ACHN (cell line): ENCODE measurements around the gene ASTN2.
A peak's percentile ranks its signal among the peaks of the same experiment; 100 is the strongest.

Source experiments
- DNase-seq: peaks from one replicate; pipeline ENCODE4 v3.0.0-alpha.2; 2015
- in situ Hi-C: cut with HindIII; loops from 2 replicates; pipeline ENCODE4 v1.10.0; 2017; ENCODE audit warnings: low sequenced_read_pairs, low pct_ligation_motif_present, low pct_unique_long_range_greater_than_20kb

ASTN2 gene

DNA sequence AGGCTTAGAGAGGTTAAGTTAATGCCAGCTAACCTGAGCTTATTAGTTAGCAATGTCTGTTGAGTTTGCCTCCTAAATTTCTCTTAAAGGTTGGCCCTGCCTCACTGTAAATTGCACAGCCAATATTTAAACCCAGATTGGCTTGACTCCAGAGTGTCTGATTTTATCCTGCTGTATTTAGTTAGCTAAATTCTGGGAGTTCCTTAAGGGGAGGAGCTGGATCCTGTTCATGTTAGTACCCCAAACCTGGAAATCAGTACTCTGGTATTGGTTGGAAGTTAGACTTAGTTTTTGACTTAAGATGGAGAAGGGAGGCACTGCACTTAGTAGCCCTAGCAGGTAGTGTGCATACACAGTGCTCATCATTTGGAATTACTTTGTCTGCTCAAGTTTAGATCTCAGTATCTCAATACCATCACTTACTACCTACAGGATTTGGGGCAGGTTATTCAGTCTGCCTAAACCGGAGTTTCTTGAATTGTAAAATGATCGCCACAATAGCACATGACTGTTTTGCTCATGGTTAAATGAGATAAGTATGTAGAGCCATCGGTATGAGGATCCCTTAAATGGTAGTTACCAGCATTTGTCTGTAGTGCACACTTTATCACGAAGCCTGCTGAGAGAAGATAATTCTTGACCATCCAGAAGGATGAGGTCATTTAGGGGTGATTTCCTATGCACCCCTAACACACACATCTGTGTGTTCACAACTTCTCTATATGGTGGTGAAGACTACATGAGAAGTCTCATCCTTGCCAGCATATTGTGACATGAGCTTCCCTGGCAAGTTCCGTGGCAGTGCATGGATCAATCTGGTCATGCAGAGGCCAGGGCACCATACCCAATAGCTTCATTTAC lies 992.5 kb downstream of the ASTN2 start:
- no peak for DNase-seq
- in situ Hi-C loops: no loop called here

GRCh38 chr9:116420993-116421538 lies 993.8 kb downstream of the ASTN2 start:
- no peak for DNase-seq
- in situ Hi-C loops: no loop called here

DNA sequence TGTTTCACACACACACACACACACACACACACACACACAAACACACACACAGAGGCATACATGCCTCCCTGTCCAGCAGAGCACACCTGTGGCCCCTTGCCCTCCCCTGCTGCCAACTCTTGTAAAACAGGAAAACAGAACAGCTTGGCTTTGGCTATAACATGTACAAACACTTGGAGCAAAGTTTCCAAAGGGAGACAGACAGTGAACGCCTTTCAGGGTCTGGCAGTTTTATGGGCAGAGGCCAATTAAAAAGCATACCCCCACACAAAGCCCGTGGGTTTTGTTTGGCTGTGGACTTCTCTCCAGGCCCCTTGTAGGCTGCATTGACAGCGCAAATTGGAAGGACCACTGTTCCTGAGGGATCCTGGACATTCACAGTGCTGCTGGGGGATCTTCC lies 995.7 kb downstream of the ASTN2 start:
- in situ Hi-C loops: no loop called here
- no peak for DNase-seq

- in situ Hi-C loops: no loop called here
- no peak for DNase-seq
These were observed 997.4 kb downstream of the ASTN2 start for GRCh38 chr9:116417464-116417863.

DNA sequence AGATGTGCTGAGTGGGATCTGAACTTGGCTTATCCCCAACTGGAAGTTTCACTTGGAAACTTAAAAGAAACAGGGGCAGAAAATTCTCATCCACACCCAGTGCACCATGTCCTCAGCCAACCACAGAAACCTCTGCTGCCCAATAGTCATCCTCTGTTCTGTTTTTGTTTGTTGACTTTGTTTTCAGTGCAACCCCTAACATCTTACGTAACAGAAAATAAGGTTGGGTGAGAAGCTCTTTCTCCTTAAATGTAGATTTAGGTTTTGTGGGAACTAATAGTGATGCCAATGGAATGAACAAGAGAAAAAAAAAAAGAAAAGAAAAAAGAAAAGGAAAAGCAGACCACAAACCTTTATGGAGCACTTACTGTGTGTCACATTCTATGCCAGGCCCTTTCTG lies 998.4 kb downstream of the ASTN2 start:
- in situ Hi-C loops: no loop called here
- DNase-seq: no peak

GRCh38 chr9:116414374-116414773 lies 1000.5 kb downstream of the ASTN2 start:
- in situ Hi-C loops: no loop called here
- no peak for DNase-seq

DNA sequence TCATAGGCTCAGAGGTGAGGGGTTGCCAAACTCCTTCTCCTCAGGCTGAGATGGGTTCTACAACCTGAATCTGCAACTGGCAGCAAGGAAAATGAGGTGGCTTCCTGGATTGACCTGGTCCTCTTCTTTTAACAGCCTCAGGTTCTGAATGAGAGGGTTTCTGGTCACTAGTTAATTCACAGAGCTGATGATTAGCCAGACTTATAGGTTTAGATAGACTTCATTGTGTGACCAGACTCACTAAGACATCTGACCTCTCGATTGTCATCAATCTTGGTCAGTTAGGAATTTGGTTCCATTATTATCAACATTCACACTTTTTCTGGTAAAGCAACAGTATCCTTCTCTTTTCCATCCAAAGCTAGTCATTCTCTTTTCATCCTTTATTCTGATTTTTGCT lies 1003.4 kb downstream of the ASTN2 start:
- no peak for DNase-seq
- in situ Hi-C loops: no loop called here

- in situ Hi-C loops: no loop called here
These were observed 1005.2 kb downstream of the ASTN2 start for GRCh38 chr9:116409638-116410037.

GRCh38 chr9:116409129-116409528 lies 1005.7 kb downstream of the ASTN2 start:
- no peak for DNase-seq
- in situ Hi-C loops: no loop called here

More at GRCh38 chr9:116409638-116410037, 1005.2 kb downstream of the ASTN2 start:
- DNase-seq: no peak

- no peak for DNase-seq
- in situ Hi-C loops: no loop called here
These were observed 1008.4 kb downstream of the ASTN2 start for GRCh38 chr9:116406469-116406868.

DNA sequence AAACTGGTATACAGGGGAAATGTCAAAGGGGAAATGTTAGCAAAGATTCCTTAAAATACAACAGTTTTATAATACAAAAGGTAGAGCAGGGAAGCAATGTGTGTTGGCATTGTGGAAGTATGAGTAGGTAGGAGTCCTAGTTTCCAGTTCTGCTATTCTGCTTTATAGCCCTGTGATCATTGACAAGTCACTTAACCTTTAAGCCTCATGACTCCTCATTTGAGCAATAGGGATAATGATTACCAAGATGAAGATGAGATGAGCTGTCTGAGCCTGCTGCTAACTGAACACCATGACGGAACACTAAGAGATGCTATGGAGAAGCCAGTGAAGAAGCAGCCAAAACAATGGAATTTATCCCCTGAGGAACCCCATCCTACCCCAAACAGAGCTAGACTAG lies 1009.5 kb downstream of the ASTN2 start:
- in situ Hi-C loops: no loop called here
- peak; percentile 87 for DNase-seq

DNA sequence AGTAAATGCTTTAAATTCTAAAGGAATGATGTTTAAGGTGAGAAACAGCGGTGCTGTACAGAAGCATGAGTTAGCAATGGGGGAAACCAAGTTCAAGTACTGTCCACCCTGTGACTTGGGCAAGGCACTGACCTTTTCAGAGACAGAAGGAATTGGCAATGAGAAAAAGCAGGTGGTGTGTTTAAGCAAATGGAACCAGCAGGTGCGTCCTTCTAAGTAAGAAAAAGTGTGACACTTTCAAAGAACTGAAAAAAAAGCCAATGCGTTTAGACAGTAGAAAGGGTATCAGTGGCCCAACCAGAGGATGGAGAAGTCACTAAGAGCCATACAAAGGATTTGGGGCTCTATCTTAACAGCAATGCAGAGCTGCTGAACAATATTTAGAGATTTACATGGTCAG lies 1010.6 kb downstream of the ASTN2 start:
- in situ Hi-C loops: no loop called here

GRCh38 chr9:116403171-116403570 lies 1011.7 kb downstream of the ASTN2 start:
- DNase-seq: no peak
- in situ Hi-C loops: no loop called here

More for the DNA sequence above, 1010.6 kb downstream of the ASTN2 start:
- DNase-seq: no peak

GRCh38 chr9:116395699-116396037 lies 1019.2 kb downstream of the ASTN2 start:
- in situ Hi-C loops: no loop called here
- DNase-seq: no peak

DNA sequence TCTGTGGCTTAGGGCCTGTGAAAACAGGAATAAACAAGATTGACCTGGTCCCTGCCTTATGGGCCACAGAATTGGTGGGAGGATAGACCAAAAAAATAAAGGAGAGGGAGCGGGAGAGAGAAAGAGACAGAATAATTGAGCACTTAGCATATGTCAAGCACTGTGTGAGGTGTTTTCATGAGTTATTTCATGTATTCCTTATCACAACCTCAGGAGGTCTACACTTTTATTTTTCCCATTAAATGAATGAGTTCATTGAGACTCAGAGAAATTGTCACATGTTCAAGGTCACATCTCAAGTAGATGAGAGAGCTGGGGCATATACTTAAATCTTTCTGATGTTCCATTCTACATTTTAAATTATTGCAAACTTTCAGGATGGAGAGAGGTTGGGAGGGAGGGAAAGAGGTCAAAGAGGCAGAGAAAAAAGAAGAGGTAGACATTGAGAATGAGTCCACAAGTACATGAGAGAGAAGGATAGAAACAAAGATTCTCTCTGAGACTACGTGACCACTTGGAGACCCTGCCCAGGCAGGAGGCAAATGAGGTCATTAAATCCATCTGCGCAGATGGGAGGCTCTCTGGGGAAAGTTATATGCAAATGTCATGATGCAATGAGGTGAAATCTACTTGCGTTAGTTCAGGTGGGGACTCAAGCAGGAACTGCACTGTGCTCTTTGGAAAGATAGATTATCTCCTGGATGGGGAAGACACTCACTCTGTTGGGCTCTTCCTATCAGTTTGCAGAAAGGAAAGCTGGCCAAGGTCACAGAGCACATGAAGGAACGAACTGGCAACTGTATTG lies 1019.8 kb downstream of the ASTN2 start:
- no peak for DNase-seq
- in situ Hi-C loops: no loop called here

GRCh38 chr9:116394070-116394469 lies 1020.8 kb downstream of the ASTN2 start:
- no peak for DNase-seq

DNA sequence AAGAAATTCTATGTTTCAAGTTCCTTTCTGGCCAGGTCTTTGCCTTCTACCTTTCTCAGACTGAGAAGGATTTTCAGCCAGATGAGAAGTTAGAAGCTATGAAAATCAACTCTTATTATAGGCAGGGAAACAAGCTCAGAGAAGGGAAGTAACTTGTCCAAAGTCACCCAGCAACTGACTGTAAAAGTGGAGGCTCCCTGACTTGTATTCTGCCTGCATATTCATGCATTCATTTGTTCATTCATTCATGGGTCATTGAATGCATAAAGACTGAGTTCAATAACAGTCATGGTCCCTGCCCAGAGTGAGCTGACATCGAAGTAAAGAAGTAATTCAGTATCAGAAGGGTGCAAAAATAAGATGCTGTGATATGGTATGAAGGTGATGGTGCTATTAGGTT lies 1021.7 kb downstream of the ASTN2 start:
- in situ Hi-C loops: no loop called here
- no peak for DNase-seq

More at GRCh38 chr9:116394070-116394469, 1020.8 kb downstream of the ASTN2 start:
- in situ Hi-C loops: no loop called here

DNA sequence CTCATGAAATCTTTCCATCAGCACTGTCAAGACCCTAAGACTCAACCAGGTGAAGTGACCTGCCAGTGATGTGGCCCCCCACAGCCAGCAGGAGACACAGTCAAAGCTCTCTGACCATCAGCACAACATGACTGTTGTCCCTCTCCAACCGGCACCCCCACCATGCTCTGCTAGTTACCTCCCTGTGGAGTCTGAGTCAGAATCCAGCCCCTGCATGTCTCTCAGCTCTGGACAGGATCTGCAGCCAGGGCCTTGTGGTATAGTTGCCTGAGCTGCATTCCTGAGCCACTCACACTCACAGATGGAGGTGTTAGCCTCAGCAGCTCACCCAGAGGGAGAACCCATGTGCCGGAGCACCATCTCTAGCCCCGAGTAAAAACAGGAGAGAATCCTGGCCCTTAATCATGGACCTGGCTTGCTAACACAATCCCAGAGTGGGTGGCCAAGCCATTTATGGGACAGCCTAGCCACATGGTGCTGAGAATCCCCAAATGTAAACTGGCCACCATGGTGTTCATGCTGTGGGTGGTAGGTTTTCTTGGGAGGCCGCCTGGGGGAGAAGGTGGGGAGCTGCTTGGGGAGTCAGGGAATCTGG lies 1023.5 kb downstream of the ASTN2 start:
- in situ Hi-C loops: no loop called here
- peak; percentile 78 for DNase-seq
